Smooth muscle cell (in vitro differentiated cells): Measurements from ENCODE around the gene KCNMB4. TPM values are rescaled to one million over a fixed set of nuclear protein-coding genes. Genes with fewer than 3 reads are reported as not detected.
A peak's percentile ranks its signal among the peaks of the same experiment; 100 is the strongest.

Experiments
- DNase-seq: peaks from one replicate; lab custom pipeline; 2025; ENCODE audit not compliant: unreplicated experiment; lab: John Stamatoyannopoulos, UW
- H2AFZ ChIP-seq: fragments of 200-600 bp; sonication (generic); 2 replicates; pipeline ENCODE4 v1.6.0; 2016; ENCODE audit warnings: antibody characterized with exemption, low read depth, mild to moderate bottlenecking
- H3F3A ChIP-seq: fragments of 200-600 bp; sonication (generic); 2 replicates; pipeline ENCODE4 v1.6.0; 2017; ENCODE audit warnings: antibody characterized with exemption, low read depth
- H3K27ac ChIP-seq: fragments of 200-600 bp; sonication (generic); 2 replicates; pipeline ENCODE4 v1.5.1; 2016; ENCODE audit warnings: low read depth, mild to moderate bottlenecking
- H3K27me3 ChIP-seq: fragments of 200-600 bp; sonication (generic); 2 replicates; pipeline ENCODE4 v1.6.1; 2016; ENCODE audit warnings: low read depth, mild to moderate bottlenecking
- H3K36me3 ChIP-seq: fragments of 200-600 bp; sonication (generic); 2 replicates; pipeline ENCODE4 v1.5.1; 2016; ENCODE audit warnings: low read depth
- H3K4me1 ChIP-seq: fragments of 200-600 bp; sonication (generic); 2 replicates; pipeline ENCODE4 v1.5.1; 2016; ENCODE audit warnings: low read depth
- H3K4me2 ChIP-seq: fragments of 200-600 bp; sonication (generic); 2 replicates; pipeline ENCODE4 v1.6.0; 2016; ENCODE audit warnings: mild to moderate bottlenecking
- H3K4me3 ChIP-seq: fragments of 200-600 bp; sonication (generic); 2 replicates; pipeline ENCODE4 v1.5.1; 2016; ENCODE audit warnings: mild to moderate bottlenecking
- H3K79me2 ChIP-seq: fragments of 200-600 bp; sonication (generic); 2 replicates; pipeline ENCODE4 v1.6.0; 2016; ENCODE audit warnings: low read depth, mild to moderate bottlenecking
- H3K9ac ChIP-seq: fragments of 200-600 bp; sonication (generic); 2 replicates; pipeline ENCODE4 v1.6.0; 2016; ENCODE audit warnings: low read depth
- H3K9me3 ChIP-seq: fragments of 200-600 bp; sonication (generic); replicated peaks from 2 replicates; pipeline ENCODE4 v1.5.1; 2016; ENCODE audit warnings: low read depth
- H4K20me1 ChIP-seq: fragments of 200-600 bp; sonication (generic); 2 replicates; pipeline ENCODE4 v1.6.0; 2016; ENCODE audit warnings: low read depth
- CTCF ChIP-seq: fragments of 200-600 bp; sonication (generic); IDR thresholded peaks from 2 replicates; pipeline ENCODE4 v1.5.1; 2017; ENCODE audit warnings: borderline replicate concordance, mild to moderate bottlenecking, antibody characterized with exemption; ENCODE audit not compliant: insufficient read depth, poor library complexity, severe bottlenecking
- WGBS: methylation state at CpG from one replicate; pipeline ENCODE4 v1.1.7; 2016; ENCODE audit warnings: low lambda C conversion rate; 5-methylcytosine and 5-hydroxymethylcytosine counted together
- polyA plus RNA-seq: library from polyadenylated mRNA; unstranded; fragments of >200 nt; fragmentation: Nextera tagmentation; extraction: Ambion mirVana; gene quantifications from 2 replicates; pipeline ENCODE4 v1.2.1, GENCODE V29; 2016
- total RNA-seq: library from RNA; depleted of rRNA; stranded (reverse); fragments of >200 nt; gene quantifications from 2 replicates; pipeline ENCODE4 v1.2.3, GENCODE V29; 2014

Gene KCNMB4
- total and polyA plus RNA-seq, 2 experiments from 2014 or later = 8.5 to 8.9 TPM

GRCh38 chr12:70418101-70418500, 52.0 kb downstream of the KCNMB4 start:
- H3K9ac ChIP-seq = no peak overlapping the region

GRCh38 chr12:70422631-70423030, 56.5 kb downstream of the KCNMB4 start:
- no peak for DNase-seq
- Histone ChIP-seq H2AFZ (no peak overlapping the region), H3F3A (no peaks in the 10 kb centered on the region), H3K4me1 (no peaks in the 10 kb centered on the region), H3K27me3 (no peaks in the 10 kb centered on the region), H4K20me1 (no peaks in the 10 kb centered on the region), H3K79me2 (no peaks in the 10 kb centered on the region), H3K27ac (no peak overlapping the region), H3K9ac (no peak overlapping the region), H3K36me3 (no peaks in the 10 kb centered on the region), H3K9me3 (no peaks in the 10 kb centered on the region), H3K4me3 (no peak overlapping the region), H3K4me2 (no peak overlapping the region)
- TF ChIP-seq CTCF = no peak
- WGBS = 91% methylated on average over 8 of the region's 8 CpGs

More at GRCh38 chr12:70418101-70418500, 52.0 kb downstream of the KCNMB4 start:
- 75% methylated on average over 3 of the region's 3 CpGs for WGBS
- DNase-seq = no peak
- no peak overlapping the region for H3K4me2 ChIP-seq
- H3K4me1 ChIP-seq = no peaks in the 10 kb centered on the region
- no peaks in the 10 kb centered on the region for H3K27me3 ChIP-seq
- H3K79me2 ChIP-seq = no peaks in the 10 kb centered on the region
- TF ChIP-seq CTCF = no peak
- H3K4me3 ChIP-seq = no peak overlapping the region
- no peaks in the 10 kb centered on the region for H4K20me1 ChIP-seq
- no peaks in the 10 kb centered on the region for H3F3A ChIP-seq
- H3K27ac ChIP-seq = peak overlapping the region; percentile 42
- H3K9me3 ChIP-seq = no peaks in the 10 kb centered on the region
- no peaks in the 10 kb centered on the region for H3K36me3 ChIP-seq
- H2AFZ ChIP-seq = no peak overlapping the region

GRCh38 chr12:70426620-70427019, 60.5 kb downstream of the KCNMB4 start:
- no peak overlapping the region for H3K4me3 ChIP-seq
- H3K79me2 ChIP-seq = no peaks in the 10 kb centered on the region
- no peak overlapping the region for H3K4me2 ChIP-seq
- no peak overlapping the region for H3K9ac ChIP-seq
- TF ChIP-seq CTCF = no peak
- WGBS = 96% methylated on average over 1 of the region's 1 CpG
- no peaks in the 10 kb centered on the region for H3K9me3 ChIP-seq
- H4K20me1 ChIP-seq = no peaks in the 10 kb centered on the region
- no peaks in the 10 kb centered on the region for H3K36me3 ChIP-seq
- H3K27ac ChIP-seq = no peak overlapping the region
- no peaks in the 10 kb centered on the region for H3K4me1 ChIP-seq
- no peak overlapping the region for H2AFZ ChIP-seq
- no peaks in the 10 kb centered on the region for H3K27me3 ChIP-seq
- H3F3A ChIP-seq = no peaks in the 10 kb centered on the region
- no peak for DNase-seq

GRCh38 chr12:70427611-70428010, 61.5 kb downstream of the KCNMB4 start:
- TF ChIP-seq CTCF = no peak
- no peak overlapping the region for H3K27ac ChIP-seq
- H3F3A ChIP-seq = no peaks in the 10 kb centered on the region
- no peak overlapping the region for H2AFZ ChIP-seq
- no peak for DNase-seq
- H3K9ac ChIP-seq = no peak overlapping the region
- 89% methylated on average over 3 of the region's 3 CpGs for WGBS
- no peak overlapping the region for H3K4me2 ChIP-seq
- H3K4me1 ChIP-seq = no peaks in the 10 kb centered on the region
- no peaks in the 10 kb centered on the region for H3K36me3 ChIP-seq
- no peaks in the 10 kb centered on the region for H3K9me3 ChIP-seq
- no peak overlapping the region for H3K4me3 ChIP-seq
- no peaks in the 10 kb centered on the region for H4K20me1 ChIP-seq
- no peaks in the 10 kb centered on the region for H3K27me3 ChIP-seq
- no peaks in the 10 kb centered on the region for H3K79me2 ChIP-seq
